Measurements from ENCODE around the gene MINDY4B.
"Not testable (repeated sequence)": the region's sequence is repeated elsewhere in the genome, so short reads cannot be mapped to it uniquely, and the experiment has no call there.

MINDY4B gene

DNA sequence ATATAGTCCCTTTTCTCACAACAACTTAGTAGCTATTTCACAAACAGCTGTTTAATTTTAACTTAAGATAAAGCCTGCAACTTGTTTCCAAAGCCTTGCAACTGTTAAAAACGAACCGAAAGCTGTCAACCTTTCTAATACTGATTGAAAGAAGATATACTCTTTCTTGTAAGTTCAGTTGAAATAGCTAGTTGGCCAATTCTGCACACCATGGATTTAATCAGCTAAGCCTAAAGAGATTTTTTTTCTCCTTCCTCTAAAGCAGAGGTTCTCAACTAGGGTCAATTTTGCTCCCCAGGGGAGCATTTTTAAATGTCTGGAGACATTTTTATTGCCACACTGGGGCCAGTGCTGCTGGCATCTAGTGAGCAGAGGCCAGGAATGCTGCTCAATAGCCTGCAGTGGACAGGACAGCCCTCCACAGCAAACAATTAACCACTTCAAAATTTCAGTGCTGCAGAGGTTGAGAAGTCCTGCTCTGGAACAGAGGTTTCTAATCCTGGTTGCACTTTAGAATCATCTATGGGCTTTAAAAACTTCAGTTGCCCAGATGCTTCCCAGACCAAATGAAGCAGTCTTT, 26.2 kb downstream of the MINDY4B start:
- DNase-seq (ENCODE audit: insufficient read length, low spot score) (no peak), FAIRE-seq (no peak)
- no peak for TF ChIP-seq POLR2A (IDR thresholded peaks at IDR 0.05; ENCODE audit: low read depth, low read length)

- TF ChIP-seq POLR2A (IDR thresholded peaks at IDR 0.05; ENCODE audit: low read depth, low read length) = no peak
Measured at GRCh38 chr3:150878290-150878689, 26.9 kb downstream of the MINDY4B start.

DNA sequence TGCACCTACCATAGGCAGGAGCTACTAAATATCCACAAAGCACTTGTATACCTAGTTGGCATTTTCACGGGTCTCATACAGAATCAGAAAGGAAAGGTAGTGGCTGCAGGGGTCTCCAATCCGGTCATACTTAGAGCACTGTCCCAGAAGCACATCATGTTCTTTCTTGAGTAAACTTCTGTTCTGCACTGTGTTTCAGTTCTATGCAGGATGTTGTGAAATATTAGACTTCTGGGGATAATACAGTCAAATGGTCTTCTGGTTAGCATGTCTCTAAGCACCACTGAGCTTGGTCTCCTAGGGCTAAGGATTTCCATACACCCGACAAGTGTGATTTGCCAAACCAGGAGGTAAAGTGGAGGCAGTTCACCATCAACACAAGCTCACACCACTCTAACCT, 27.9 kb downstream of the MINDY4B start:
- no peak for DNase-seq (ENCODE audit: insufficient read length, low spot score)
- no peak for FAIRE-seq
- TF ChIP-seq POLR2A (IDR thresholded peaks at IDR 0.05; ENCODE audit: low read depth, low read length) = no peak

More at GRCh38 chr3:150878290-150878689, 26.9 kb downstream of the MINDY4B start:
- FAIRE-seq = no peak
- DNase-seq (ENCODE audit: insufficient read length, low spot score) = no peak

- no peak for FAIRE-seq
- DNase-seq (ENCODE audit: insufficient read length, low spot score) = no peak
- TF ChIP-seq POLR2A (IDR thresholded peaks at IDR 0.05; ENCODE audit: low read depth, low read length) = no peak
Measured at GRCh38 chr3:150876611-150877265, 28.5 kb downstream of the MINDY4B start.

DNA sequence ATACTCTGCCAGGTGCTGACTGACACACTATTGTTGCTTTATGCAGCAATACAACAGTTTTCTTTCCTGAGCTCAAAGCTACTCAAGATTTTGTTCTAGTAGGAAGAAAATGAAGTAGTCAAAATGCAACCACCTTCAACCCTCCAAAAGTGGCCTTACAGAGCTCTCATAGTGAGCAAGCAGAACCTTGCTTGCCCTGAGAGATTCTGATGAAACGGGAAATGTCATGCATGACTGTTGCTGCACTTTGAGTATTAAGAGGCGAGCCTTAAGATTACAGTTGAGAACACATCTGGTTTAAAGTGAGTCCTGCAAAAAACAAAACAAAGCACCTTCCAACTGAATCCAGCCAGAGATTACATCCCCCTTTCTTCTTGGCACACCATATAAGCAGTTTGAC, 29.7 kb downstream of the MINDY4B start:
- no peak for TF ChIP-seq POLR2A (IDR thresholded peaks at IDR 0.05; ENCODE audit: low read depth, low read length)
- DNase-seq (ENCODE audit: insufficient read length, low spot score) (no peak), FAIRE-seq (no peak)

GRCh38 chr3:150874666-150875219, 30.5 kb downstream of the MINDY4B start:
- no peak for FAIRE-seq
- no peak for TF ChIP-seq POLR2A (IDR thresholded peaks at IDR 0.05; ENCODE audit: low read depth, low read length)

GRCh38 chr3:150871192-150871591, 34.0 kb downstream of the MINDY4B start:
- DNase-seq (ENCODE audit: insufficient read length, low spot score) = no peak
- FAIRE-seq = no peak
- no peak for TF ChIP-seq POLR2A (IDR thresholded peaks at IDR 0.05; ENCODE audit: low read depth, low read length)

More at GRCh38 chr3:150874666-150875219, 30.5 kb downstream of the MINDY4B start:
- no peak for DNase-seq (ENCODE audit: insufficient read length, low spot score)

DNA sequence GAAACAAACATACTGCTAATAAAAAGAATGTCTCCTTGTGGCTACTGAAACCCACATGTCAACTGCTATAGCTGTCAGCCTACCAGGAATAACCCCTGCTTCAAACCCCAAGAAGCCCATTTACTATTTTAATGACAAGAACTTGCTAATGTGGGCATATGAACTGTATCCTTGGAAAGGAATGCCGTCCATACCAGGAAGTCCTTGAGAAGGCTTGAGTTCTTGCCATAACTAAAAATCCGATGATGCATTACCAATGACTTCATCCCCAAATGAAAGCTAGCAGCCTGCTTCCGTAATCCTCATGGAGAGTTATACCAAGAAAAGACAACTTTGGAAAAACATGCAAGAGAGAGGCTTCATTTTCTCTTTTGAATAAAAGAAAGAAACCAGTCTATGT, 34.8 kb downstream of the MINDY4B start:
- no peak for DNase-seq (ENCODE audit: insufficient read length, low spot score)
- TF ChIP-seq POLR2A (IDR thresholded peaks at IDR 0.05; ENCODE audit: low read depth, low read length) = no peak
- no peak for FAIRE-seq

- no peak for FAIRE-seq
- TF ChIP-seq POLR2A (IDR thresholded peaks at IDR 0.05; ENCODE audit: low read depth, low read length) = no peak
- no peak for DNase-seq (ENCODE audit: insufficient read length, low spot score)
Measured at GRCh38 chr3:150868282-150868681, 37.0 kb downstream of the MINDY4B start.

DNA sequence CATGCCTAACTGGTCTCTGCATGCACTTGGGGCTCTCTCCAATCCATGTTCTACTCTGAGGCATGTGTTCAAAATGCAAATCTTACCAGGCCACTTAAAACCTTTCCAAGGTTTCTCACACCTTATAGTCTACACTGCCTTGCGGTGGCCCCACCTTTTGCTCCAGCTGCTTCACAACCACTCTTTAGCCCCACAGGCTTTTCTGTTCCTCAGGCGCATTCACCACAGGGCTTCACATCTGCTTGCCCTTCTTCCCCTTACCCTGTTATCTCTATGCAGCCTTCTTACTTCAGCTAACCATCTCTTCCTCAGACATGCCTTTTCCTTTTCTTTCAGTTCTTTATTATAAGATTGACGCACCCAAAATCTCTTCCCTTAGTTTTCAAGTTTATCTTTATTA, 37.8 kb downstream of the MINDY4B start:
- TF ChIP-seq POLR2A (IDR thresholded peaks at IDR 0.05; ENCODE audit: low read depth, low read length) = no peak
- FAIRE-seq (no peak), DNase-seq (ENCODE audit: insufficient read length, low spot score) (no peak)

DNA sequence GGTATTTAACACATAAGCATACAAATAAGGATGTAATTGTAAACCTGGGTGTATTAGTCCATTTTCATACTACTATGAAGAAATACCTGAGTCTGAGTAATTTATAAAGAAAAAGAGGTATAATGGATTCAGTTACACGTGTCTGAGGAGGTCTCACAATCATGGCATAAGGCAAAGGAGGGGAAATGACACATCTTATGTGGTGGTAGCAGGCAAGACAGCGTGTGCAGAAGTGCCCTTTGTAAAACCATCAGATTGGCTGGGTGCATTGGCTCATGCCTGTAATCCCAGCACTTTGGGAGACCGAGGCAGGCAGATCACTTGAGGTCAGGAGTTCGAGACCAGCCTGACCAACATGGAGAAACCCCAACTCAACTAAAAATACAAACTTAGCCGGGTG, 41.3 kb downstream of the MINDY4B start:
- not testable (repeated sequence) for DNase-seq (ENCODE audit: insufficient read length, low spot score); FAIRE-seq

DNA sequence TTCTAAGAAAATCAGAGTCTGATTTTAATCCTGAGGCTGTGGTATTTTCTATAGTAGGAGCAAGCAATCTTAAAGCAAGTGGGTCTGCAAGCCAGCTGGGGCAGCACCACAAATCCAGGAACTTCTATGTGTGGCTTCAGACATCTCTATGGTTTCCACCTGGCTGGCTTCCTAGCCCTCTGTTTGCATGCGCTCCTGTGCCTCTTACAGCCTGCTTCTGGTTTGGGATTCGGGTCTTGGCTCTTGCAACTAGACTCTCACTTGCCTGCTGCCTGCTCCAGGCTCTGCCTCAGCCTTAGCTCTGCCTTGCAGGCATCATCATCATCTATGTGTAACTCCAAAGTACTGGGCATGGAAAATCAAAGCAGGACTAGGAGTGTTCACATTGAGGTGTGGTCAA, 43.4 kb downstream of the MINDY4B start:
- FAIRE-seq (no peak), DNase-seq (ENCODE audit: insufficient read length, low spot score) (no peak)
- no peak for TF ChIP-seq POLR2A (IDR thresholded peaks at IDR 0.05; ENCODE audit: low read depth, low read length)

DNA sequence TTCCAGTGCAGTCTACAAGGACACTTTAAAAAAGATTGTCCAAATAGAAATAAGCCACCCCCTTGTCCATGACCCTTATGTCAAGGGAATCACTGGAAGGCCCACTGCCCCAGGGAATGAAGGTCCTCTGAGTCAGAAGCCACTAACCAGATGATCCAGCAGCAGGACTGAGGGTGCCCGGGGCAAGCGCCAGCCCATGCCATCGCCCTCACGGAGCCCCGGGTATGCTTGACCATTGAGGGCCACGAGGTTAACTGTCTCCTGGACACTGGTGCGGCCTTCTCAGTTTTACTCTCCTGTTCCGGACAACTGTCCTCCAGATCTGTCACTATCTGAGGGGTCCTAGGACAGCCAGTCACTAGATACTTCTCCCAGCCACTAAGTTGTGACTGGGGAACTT, 47.3 kb downstream of the MINDY4B start:
- FAIRE-seq; DNase-seq (ENCODE audit: insufficient read length, low spot score): not testable (repeated sequence)

DNA sequence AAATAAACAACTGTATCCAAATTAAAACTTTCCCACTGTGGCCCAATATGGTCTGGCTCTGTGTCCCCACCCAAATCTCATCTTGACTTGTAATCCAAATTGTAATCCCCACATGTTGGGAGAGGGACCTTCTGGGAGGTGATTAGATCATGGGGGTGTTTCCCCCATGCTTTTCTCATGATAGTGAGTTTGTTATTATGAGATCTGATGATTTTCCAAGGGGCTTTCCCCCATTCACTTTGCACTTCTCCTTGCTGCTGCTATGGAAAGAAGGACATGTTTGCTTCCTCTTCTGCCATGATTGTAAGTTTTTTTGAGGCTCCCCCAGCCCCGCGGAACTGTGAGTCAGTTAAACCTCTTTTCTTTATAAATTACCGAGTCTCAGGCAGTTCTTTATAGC, 55.0 kb downstream of the MINDY4B start:
- DNase-seq (ENCODE audit: insufficient read length, low spot score) = no peak
- FAIRE-seq = no peak

GRCh38 chr3:150848864-150849263, 56.4 kb downstream of the MINDY4B start:
- DNase-seq (ENCODE audit: insufficient read length, low spot score) (no peak), FAIRE-seq (no peak)
- no peak for TF ChIP-seq POLR2A (IDR thresholded peaks at IDR 0.05; ENCODE audit: low read depth, low read length)

More for the DNA sequence above, 55.0 kb downstream of the MINDY4B start:
- TF ChIP-seq POLR2A (IDR thresholded peaks at IDR 0.05; ENCODE audit: low read depth, low read length) = no peak
